ENCODE results near the gene GPR158.

Gene GPR158

DNA sequence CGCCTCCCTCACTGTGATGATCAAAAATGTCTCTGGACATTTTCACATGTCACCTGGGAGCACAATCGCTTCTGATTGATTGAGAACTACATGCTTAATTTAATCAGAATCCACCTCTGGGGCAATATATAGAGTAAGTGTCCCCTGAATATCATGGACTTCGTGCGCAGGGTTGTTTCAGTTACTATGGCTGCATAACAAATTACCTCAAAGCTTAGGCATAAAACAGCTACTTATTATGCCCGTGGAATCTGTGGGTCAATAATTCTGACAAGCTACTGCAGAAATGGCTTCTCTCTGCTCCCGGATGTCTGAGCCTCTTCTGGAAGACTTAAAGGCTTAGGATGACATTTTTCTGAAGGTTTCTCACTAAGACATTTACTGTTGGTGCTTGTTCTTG is 334.4 kb downstream of the GPR158 start:
- no peak for ATAC-seq
- Mint-ChIP-seq H3K9me3 (peaks cover 3% of the 10 kb centered on the region), H3K4me3 (no peak overlapping the region), H3K36me3 (no peaks in the 10 kb centered on the region), H3K27ac (no peak overlapping the region), H3K4me1 (no peaks in the 10 kb centered on the region), H3K27me3 (no peaks in the 10 kb centered on the region)

DNA sequence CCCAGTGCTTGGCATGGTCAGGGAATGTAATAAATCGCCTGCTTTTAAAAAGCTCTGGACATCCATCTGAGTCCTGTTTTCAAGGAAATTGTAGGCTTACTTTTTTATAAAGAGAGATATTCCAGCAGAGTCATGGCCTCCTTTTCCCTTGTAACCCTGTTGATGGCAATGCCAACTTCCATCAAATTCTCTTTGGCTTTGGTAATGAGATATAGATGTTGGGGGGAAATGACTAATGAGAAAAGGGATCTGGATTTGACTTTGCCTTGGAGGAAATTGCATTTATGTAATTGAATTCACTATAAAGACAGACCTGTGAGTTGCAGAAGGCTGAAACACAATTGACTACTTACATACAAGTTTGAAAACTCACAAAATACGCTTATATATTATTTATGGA is 347.5 kb downstream of the GPR158 start:
- ATAC-seq: no peak
- no peaks in the 10 kb centered on the region for H3K36me3 Mint-ChIP-seq

DNA sequence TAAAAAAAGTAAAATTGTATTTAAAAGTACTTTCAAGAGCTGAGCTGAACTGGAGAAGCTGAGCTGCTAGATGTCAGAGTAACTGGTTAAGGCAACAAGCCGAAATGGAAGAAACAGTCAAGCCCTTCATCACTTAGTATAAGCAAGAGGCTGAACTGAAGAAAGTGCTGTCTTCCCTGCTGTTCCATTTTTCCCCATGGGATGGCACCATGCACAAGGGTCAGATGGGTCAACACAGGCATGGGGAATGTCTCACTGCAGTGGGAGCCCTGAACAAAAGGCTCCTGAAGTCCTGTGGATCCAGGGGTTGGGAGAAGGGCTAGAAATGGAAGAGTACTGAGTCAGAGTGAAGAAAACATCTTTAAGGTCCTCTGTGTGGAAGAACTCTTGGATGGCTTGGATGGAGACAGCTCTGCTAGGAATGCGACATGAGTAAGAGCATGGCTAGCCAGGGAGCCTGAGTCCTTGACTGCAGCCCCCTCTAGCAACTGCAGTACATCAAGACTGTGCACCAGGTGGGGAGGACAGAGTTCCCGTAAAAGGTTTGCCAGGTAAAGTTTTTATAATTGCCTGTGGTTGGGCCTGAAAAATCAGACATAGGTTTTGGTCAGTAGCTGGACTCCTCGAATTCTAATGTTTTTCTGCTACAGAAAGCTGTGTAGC is 348.3 kb downstream of the GPR158 start:
- H3K4me1 Mint-ChIP-seq: no peaks in the 10 kb centered on the region
- no peaks in the 10 kb centered on the region for H3K36me3 Mint-ChIP-seq
- no peaks in the 10 kb centered on the region for H3K27me3 Mint-ChIP-seq
- ATAC-seq: no peak
- H3K27ac Mint-ChIP-seq: no peak overlapping the region
- H3K9me3 Mint-ChIP-seq: no peaks in the 10 kb centered on the region
- H3K4me3 Mint-ChIP-seq: no peak overlapping the region

More for the DNA sequence above, 347.5 kb downstream of the GPR158 start:
- Mint-ChIP-seq H3K27ac (no peak overlapping the region), H3K4me3 (no peak overlapping the region), H3K9me3 (no peaks in the 10 kb centered on the region), H3K4me1 (no peaks in the 10 kb centered on the region), H3K27me3 (no peaks in the 10 kb centered on the region)

DNA sequence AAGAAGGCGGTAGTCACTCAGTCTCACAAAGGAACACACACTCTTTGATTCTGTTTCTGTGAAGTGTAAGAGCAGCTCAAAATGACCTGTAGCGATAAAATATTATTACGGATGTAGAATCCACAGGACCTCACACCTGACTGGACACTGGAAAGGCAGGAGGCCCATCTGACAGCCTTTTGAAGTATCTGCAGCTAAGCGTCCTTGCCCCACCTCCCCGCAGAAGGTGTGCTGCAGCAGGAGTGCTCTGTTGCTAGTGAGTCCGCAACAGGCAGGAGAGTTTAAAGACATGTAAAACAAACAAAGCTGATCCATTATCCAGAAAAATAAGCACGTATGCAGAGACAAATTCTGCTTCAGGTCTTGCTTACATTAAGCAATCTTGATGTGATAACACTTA is 355.5 kb downstream of the GPR158 start:
- peaks cover 3% of the 10 kb centered on the region for H3K9me3 Mint-ChIP-seq
- ATAC-seq: peak; percentile 22
- no peak overlapping the region for H3K27ac Mint-ChIP-seq
- no peaks in the 10 kb centered on the region for H3K27me3 Mint-ChIP-seq
- no peaks in the 10 kb centered on the region for H3K36me3 Mint-ChIP-seq
- H3K4me3 Mint-ChIP-seq: no peak overlapping the region
- H3K4me1 Mint-ChIP-seq: no peaks in the 10 kb centered on the region

DNA sequence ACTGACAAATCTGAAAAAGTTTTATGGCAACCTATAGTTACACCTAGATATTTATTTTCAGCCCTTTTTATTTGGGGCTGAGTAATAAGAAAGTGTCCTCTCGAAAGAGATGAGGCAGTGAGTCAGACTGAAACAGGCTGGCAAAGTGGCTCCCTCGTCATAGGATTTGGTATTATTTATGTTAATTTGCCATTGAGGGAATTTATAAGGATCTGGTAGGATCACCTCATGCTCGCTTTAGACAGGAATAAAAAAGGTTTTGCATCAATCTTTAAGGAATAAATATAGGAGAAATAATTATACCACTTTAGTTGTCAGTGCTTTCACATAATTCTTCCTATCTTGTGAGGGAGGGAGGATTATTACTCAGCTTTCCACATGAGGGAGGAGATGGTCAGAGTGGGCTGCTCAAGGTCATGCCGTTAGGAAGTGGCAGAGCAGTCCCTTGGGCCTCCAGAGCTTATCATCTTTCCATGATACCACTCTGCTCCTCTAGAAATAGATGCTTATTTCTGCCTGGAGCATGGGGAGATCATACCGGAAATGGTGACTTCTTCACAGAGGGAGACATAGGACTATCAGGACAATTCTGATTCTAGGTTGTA is 356.8 kb downstream of the GPR158 start:
- no peaks in the 10 kb centered on the region for H3K4me1 Mint-ChIP-seq
- H3K4me3 Mint-ChIP-seq: no peak overlapping the region
- no peaks in the 10 kb centered on the region for H3K27me3 Mint-ChIP-seq
- H3K27ac Mint-ChIP-seq: no peak overlapping the region
- H3K9me3 Mint-ChIP-seq: peaks cover 3% of the 10 kb centered on the region
- no peaks in the 10 kb centered on the region for H3K36me3 Mint-ChIP-seq
- no peak for ATAC-seq

DNA sequence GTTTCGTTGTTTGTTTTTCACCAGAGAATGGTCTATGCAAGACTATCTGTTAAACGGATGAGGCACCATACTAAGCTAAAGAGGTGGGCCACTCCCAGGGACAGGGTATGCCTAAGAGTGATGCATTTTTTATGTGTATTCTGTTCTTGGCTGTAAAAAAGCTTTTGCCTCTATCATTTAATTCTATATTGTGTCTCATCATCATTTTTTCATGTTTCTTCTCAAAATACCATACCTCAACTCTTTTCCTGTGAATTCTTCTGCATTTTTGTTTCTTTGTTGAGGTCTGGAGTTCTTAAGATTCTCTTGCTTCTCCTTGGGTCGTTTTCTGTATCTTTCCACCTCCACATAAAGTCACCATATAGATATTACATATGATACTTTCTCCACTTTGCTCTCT is 357.4 kb downstream of the GPR158 start:
- no peak for ATAC-seq
- peaks cover 3% of the 10 kb centered on the region for H3K9me3 Mint-ChIP-seq
- H3K36me3 Mint-ChIP-seq: no peaks in the 10 kb centered on the region
- H3K4me1 Mint-ChIP-seq: no peaks in the 10 kb centered on the region
- H3K27ac Mint-ChIP-seq: no peak overlapping the region
- H3K4me3 Mint-ChIP-seq: no peak overlapping the region
- no peaks in the 10 kb centered on the region for H3K27me3 Mint-ChIP-seq

DNA sequence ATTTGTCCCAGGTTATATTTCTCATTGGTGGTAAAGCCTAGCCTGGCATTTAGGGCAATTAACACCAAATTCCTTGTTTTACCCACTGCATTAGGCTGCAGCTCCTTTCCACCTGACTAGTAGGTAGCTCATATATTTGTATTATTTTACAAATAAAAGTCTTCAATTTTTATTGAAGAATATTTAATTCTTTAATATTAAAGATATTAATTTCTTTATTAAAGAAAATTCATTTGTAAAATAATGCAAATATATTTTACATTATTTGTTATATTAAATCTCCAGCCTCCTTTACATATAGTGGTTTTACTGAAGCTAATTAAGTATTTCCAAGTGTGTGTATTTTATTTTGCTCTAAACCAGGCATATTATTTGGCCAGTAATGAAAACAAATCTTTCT is 361.2 kb downstream of the GPR158 start:
- Mint-ChIP-seq H3K4me1 (no peaks in the 10 kb centered on the region), H3K9me3 (peaks cover 3% of the 10 kb centered on the region), H3K27ac (no peak overlapping the region), H3K36me3 (no peaks in the 10 kb centered on the region), H3K4me3 (no peak overlapping the region), H3K27me3 (no peaks in the 10 kb centered on the region)
- ATAC-seq: no peak

DNA sequence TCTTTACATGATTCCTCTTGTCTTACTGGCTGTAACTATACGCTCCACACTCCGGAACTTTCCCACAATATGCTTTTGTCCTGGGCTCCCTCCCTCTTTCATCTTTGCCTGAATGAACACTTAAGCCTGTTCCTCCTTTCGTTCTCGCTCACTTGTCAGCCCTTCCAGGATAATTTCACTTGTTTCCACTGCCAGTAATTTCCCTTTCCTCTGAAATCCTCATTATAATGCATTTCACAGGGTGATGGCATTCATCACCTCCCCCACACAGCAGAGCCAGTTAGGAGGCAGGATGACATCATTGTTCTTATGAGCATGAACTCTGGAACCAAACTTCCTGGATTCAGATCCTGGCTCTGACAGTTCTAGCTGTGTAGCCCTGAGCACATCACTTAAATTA is 372.6 kb downstream of the GPR158 start:
- peaks cover 3% of the 10 kb centered on the region for H3K9me3 Mint-ChIP-seq

DNA sequence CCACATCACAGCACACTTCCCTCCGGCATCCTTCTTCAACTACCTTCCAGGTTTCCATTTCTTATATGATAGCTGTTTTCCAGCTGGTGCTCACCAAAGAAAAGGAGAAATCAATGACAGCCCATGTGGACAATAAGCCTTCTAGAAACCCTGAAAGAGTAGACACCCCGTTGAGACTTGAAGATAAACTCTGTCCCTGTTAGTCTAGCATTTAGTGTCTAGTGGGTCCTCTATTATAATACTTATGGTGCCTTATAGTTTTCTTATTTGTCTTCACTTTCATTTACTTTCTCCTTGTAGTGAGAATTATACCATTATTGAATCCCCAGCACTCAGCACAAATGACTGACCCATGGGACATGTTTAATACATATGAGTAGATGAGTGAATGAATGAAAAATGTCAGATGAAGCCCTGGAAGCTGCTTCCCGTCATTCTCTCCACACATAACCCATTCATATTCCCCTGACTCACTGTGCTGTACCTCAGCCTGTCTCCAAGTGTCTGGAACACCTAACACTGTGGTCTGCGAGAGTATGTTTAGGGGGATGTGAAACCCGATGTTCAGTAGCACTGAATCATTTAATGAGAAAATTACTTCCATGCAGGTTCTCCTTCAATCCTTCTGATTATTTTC is 377.6 kb downstream of the GPR158 start:
- Mint-ChIP-seq H3K27ac (no peak overlapping the region), H3K4me1 (no peaks in the 10 kb centered on the region), H3K27me3 (no peaks in the 10 kb centered on the region), H3K9me3 (no peaks in the 10 kb centered on the region), H3K36me3 (no peaks in the 10 kb centered on the region), H3K4me3 (no peak overlapping the region)
- ATAC-seq: no peak

More for the DNA sequence above, 372.6 kb downstream of the GPR158 start:
- no peak for ATAC-seq
- no peaks in the 10 kb centered on the region for H3K27me3 Mint-ChIP-seq
- no peak overlapping the region for H3K27ac Mint-ChIP-seq
- no peak overlapping the region for H3K4me3 Mint-ChIP-seq
- H3K4me1 Mint-ChIP-seq: no peaks in the 10 kb centered on the region
- no peaks in the 10 kb centered on the region for H3K36me3 Mint-ChIP-seq

DNA sequence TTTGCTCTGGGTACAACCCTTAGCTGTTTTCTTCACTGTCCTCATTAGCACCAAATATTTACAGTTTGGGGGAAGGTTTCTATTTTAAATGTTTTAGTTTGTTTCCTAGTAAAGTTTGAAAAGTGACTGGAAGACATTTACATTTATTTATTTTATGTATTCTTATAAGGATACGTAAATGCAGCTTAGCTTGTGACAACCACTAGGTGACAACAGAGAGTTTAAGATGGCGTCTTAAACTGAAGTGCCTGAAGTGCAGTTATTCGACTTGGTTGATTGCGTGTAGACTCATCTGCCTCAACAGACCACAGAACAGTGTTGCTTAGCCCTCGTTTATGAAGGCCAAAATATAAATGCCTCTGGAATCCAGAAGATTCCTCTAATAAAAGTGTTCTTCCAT is 381.1 kb downstream of the GPR158 start:
- Mint-ChIP-seq H3K4me3 (no peak overlapping the region), H3K4me1 (no peaks in the 10 kb centered on the region), H3K27me3 (no peaks in the 10 kb centered on the region), H3K9me3 (no peaks in the 10 kb centered on the region), H3K36me3 (no peaks in the 10 kb centered on the region), H3K27ac (no peak overlapping the region)
- no peak for ATAC-seq

DNA sequence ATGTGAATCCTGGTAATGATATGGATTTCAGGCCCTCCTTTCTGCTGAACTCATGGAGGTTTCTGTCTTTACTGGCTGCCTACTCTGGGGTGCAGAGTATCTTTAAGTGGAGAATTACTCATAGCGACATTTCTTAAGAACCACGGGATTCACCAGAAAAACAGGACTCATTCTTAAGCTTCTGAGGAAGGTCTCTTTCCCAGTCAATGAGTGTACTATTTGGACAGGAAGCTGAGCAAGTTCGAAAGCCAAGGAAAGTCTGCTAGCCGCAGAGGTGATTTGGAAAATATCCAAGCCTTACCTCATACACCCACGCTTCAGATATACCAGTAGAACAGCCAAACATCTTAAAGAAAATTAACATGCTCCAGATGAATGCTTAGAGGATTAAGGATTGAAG is 381.7 kb downstream of the GPR158 start:
- Mint-ChIP-seq H3K27ac (no peak overlapping the region), H3K4me1 (no peaks in the 10 kb centered on the region), H3K9me3 (no peaks in the 10 kb centered on the region), H3K27me3 (no peaks in the 10 kb centered on the region), H3K36me3 (no peaks in the 10 kb centered on the region), H3K4me3 (no peak overlapping the region)
- ATAC-seq: no peak

DNA sequence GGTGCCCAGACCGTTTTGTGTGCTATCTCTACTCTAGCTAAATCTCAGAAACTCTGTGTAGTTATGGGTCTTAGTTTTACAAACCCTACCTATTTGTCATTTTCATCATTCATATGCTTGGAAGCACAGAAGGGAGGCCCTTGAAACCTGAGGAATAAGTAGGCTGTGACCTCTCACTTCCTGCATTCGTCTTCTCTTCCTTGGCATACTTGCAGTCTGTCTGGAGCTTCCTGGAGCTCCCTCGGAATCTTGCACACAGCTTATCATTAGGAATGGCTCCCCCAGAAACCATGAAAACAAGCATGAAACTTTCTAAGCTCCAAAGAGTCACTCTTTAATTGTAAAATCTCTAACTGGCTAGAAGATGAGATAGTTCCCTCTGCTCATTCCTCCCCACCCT is 382.3 kb downstream of the GPR158 start:
- H3K9me3 Mint-ChIP-seq: no peaks in the 10 kb centered on the region
- no peak overlapping the region for H3K27ac Mint-ChIP-seq
- no peak for ATAC-seq
- no peak overlapping the region for H3K4me3 Mint-ChIP-seq
- no peaks in the 10 kb centered on the region for H3K36me3 Mint-ChIP-seq
- H3K4me1 Mint-ChIP-seq: no peaks in the 10 kb centered on the region
- no peaks in the 10 kb centered on the region for H3K27me3 Mint-ChIP-seq

DNA sequence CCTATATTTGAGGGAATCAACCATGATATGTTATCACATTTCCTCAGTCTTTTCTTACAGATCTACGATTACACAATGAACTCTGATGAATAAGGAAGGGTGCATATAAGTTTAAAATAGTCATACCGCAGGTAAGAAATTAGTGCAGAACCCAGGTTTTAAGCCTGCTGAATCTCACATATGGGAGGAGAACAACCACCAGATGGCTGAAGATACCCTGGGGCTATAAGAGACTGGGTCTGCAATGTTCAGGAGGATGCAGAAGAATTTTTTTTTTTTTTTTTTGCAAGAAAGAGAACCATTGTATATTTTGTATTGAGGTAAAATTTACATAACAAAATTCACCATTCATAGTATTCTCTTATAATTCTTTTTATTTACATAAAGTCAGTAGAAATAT is 387.0 kb downstream of the GPR158 start:
- Mint-ChIP-seq H3K4me3 (no peak overlapping the region), H3K36me3 (no peaks in the 10 kb centered on the region), H3K9me3 (no peaks in the 10 kb centered on the region), H3K27ac (no peak overlapping the region), H3K27me3 (no peaks in the 10 kb centered on the region), H3K4me1 (no peaks in the 10 kb centered on the region)
- ATAC-seq: no peak

DNA sequence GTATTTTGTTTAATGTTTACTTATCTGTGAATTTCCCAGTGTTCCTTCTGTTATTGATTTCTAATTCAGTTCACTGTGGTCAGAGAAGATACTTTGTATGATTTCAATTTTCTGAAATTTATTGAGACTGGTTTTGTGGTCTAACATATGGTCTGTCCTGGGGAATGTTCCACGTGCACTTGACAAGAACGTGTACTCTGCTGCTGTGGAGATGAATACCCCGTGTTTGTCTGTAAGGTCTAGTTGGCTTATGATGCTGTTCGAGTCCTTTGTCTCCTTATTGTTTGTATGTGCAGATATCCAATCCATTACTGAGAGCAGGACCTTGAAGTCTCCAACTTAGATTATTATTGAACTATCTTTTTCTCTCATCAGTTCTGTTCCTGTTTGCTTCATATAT is 387.7 kb downstream of the GPR158 start:
- Mint-ChIP-seq H3K27ac (no peak overlapping the region), H3K27me3 (no peaks in the 10 kb centered on the region), H3K4me1 (no peaks in the 10 kb centered on the region), H3K36me3 (no peaks in the 10 kb centered on the region), H3K4me3 (no peak overlapping the region), H3K9me3 (no peaks in the 10 kb centered on the region)
- no peak for ATAC-seq

DNA sequence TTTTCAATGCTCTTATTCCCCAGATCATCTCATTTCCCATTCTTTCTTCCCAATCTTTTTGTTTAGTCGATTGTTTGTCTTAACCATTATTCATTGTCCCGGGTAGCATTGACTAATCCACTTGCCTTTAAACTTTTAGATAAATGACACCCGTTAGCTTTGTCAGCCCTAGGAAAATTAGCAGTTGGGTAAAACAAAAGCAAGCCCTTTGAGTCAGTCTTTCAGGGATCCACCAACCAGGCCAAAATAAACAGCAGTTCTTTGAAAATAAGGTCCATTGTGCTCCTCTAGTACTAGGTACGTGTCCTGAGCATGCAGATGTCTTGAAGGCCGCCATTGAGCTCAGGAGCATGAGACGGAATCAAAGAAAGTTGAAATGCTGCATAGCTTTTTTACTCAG is 389.6 kb downstream of the GPR158 start:
- Mint-ChIP-seq H3K27ac (no peak overlapping the region), H3K36me3 (no peaks in the 10 kb centered on the region), H3K9me3 (peaks cover 2% of the 10 kb centered on the region), H3K4me1 (no peaks in the 10 kb centered on the region), H3K4me3 (no peak overlapping the region), H3K27me3 (no peaks in the 10 kb centered on the region)
- ATAC-seq: no peak

DNA sequence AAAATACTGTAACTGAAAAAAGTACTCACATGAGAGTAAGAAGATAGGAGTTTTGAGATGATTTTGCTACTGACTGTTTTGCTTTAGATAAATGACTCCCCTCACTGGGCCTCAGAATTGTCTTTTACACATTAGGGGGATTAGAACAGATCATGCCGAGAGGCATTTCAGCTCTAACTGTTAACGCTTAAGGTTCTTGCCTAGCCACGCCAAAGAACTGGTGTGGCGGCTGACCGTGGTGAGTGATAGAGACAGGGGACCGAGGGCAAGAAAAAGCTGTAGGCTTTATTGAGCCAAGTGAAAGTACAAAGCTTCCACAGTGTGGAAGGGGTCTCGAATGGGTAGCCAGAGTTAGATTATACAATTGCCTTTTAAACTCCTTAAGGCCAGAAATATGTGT is 390.8 kb downstream of the GPR158 start:
- no peak overlapping the region for H3K4me3 Mint-ChIP-seq
- peaks cover 2% of the 10 kb centered on the region for H3K9me3 Mint-ChIP-seq
- ATAC-seq: no peak
- H3K27me3 Mint-ChIP-seq: no peaks in the 10 kb centered on the region
- no peaks in the 10 kb centered on the region for H3K36me3 Mint-ChIP-seq
- H3K27ac Mint-ChIP-seq: no peak overlapping the region
- H3K4me1 Mint-ChIP-seq: no peaks in the 10 kb centered on the region
